ENCODE measurements around the gene ITGA2.

DNA sequence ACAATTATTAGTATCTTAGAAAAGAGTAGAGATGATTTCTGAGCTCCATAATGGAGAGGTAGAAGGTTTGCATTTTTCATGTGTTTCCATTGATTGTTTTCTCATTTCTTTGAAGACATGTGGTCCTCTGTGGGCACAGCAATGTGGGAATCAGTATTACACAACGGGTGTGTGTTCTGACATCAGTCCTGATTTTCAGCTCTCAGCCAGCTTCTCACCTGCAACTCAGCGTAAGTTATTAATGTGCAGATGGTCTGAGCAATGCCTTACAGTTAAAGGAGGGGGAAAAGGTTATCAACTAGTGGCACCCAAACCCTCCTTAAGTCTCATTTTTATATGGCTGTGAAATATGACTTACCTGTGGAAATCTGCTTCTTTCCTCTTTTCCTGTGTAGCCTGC is 59.1 kb downstream of the ITGA2 start:
- TF ChIP-seq, protein P1, sequence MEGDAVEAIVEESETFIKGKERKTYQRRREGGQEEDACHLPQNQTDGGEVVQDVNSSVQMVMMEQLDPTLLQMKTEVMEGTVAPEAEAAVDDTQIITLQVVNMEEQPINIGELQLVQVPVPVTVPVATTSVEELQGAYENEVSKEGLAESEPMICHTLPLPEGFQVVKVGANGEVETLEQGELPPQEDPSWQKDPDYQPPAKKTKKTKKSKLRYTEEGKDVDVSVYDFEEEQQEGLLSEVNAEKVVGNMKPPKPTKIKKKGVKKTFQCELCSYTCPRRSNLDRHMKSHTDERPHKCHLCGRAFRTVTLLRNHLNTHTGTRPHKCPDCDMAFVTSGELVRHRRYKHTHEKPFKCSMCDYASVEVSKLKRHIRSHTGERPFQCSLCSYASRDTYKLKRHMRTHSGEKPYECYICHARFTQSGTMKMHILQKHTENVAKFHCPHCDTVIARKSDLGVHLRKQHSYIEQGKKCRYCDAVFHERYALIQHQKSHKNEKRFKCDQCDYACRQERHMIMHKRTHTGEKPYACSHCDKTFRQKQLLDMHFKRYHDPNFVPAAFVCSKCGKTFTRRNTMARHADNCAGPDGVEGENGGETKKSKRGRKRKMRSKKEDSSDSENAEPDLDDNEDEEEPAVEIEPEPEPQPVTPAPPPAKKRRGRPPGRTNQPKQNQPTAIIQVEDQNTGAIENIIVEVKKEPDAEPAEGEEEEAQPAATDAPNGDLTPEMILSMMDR (IDR thresholded peaks at IDR 0.05) = no peak
- TF ChIP-seq POLR2A (IDR thresholded peaks at IDR 0.05) = no peak
